OCI-LY3 (cell line): Measurements from ENCODE around the gene EGR4.

Experiments used
- EZH2phosphoT487 ChIP-seq: fragments of 200-600 bp; shearing (Covaris generic); IDR thresholded peaks from 2 replicates; pipeline ENCODE4 v1.6.1; 2018; ENCODE audit warnings: antibody characterized with exemption, mixed run types, low read depth
- TF ChIP-seq, protein P1 (sequence below): fragments of 200-600, 300-600 bp; sonication (generic); IDR thresholded peaks from 2 replicates; pipeline ENCODE4 v1.5.1; 2014; ENCODE audit warnings: antibody characterized with exemption, low read length, low read depth

DNA sequence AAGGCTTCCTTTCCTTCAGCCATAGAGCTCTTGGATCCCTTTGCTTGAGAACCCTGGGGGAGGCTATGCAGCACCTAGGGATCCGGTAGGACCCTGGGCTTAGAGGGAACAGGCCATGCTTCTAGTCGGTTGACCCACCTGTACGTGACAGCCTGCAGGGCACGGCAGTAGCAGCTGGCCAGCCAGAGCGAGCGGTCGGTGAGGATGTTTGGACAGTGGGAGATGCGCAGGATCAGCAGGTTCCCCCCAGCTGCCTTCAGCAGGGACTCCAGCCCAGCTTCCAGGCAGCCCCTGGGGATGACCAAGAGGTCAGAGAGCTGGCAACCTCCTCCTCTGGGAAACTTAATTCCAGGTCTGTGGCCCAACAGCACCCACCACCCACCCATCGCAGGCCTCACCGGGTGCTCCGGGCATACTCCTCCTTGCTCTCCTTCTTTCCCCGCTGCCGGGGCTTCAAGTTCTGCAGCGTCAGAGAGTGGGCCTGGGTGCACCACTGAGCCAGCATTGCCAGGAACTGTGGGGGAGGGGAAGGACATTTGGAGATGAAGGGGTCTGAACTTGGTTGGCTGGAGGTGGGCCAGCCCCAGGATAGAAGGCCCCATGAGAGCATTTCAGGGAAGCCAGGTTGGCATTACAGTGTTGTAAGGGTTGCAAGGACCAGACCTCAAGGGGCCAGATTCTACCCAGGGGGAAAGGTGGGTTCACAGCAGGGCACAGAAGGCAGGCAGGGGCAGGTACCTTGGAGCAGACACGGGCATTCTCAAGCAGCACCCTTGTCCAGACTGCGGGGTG lies 29.6 kb downstream of the EGR4 start:
- TF ChIP-seq, protein P1, sequence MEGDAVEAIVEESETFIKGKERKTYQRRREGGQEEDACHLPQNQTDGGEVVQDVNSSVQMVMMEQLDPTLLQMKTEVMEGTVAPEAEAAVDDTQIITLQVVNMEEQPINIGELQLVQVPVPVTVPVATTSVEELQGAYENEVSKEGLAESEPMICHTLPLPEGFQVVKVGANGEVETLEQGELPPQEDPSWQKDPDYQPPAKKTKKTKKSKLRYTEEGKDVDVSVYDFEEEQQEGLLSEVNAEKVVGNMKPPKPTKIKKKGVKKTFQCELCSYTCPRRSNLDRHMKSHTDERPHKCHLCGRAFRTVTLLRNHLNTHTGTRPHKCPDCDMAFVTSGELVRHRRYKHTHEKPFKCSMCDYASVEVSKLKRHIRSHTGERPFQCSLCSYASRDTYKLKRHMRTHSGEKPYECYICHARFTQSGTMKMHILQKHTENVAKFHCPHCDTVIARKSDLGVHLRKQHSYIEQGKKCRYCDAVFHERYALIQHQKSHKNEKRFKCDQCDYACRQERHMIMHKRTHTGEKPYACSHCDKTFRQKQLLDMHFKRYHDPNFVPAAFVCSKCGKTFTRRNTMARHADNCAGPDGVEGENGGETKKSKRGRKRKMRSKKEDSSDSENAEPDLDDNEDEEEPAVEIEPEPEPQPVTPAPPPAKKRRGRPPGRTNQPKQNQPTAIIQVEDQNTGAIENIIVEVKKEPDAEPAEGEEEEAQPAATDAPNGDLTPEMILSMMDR: no peak
- no peak for TF ChIP-seq EZH2phosphoT487
